HG03571 (cell line): ENCODE results near the gene GRIP2.
"Not testable (repeated sequence)": the region's sequence is repeated elsewhere in the genome, so short reads cannot be mapped to it uniquely, and the experiment has no call there.

Source experiments
- ATAC-seq: cut with Tn5 transposase; IDR thresholded peaks from one replicate; pipeline ENCODE4 v1.9.1; 2021; ENCODE audit not compliant: unreplicated experiment

Gene GRIP2

GRCh38 chr3:14522768-14523167 is 17.4 kb downstream of the GRIP2 start:
- ATAC-seq: no peak

GRCh38 chr3:14522129-14522691 is 17.9 kb downstream of the GRIP2 start:
- ATAC-seq: no peak

- ATAC-seq: no peak
Observed at GRCh38 chr3:14521611-14522010, 18.5 kb downstream of the GRIP2 start.

- ATAC-seq: no peak
Observed at GRCh38 chr3:14520967-14521366, 19.2 kb downstream of the GRIP2 start.

GRCh38 chr3:14520149-14520548 is 20.0 kb downstream of the GRIP2 start:
- no peak for ATAC-seq

- no peak for ATAC-seq
Observed at GRCh38 chr3:14519406-14519805, 20.7 kb downstream of the GRIP2 start.

GRCh38 chr3:14518893-14519292 is 21.2 kb downstream of the GRIP2 start:
- no peak for ATAC-seq

- ATAC-seq: no peak
Observed at GRCh38 chr3:14518432-14518802, 21.7 kb downstream of the GRIP2 start.

- no peak for ATAC-seq
Observed at GRCh38 chr3:14517601-14518431, 22.3 kb downstream of the GRIP2 start.

- no peak for ATAC-seq
Observed at GRCh38 chr3:14516738-14517345, 23.3 kb downstream of the GRIP2 start.

GRCh38 chr3:14515526-14515925 is 24.6 kb downstream of the GRIP2 start:
- ATAC-seq: not testable (repeated sequence)

GRCh38 chr3:14514323-14514720 is 25.8 kb downstream of the GRIP2 start:
- no peak for ATAC-seq

- no peak for ATAC-seq
Observed at GRCh38 chr3:14513566-14514322, 26.4 kb downstream of the GRIP2 start.

- no peak for ATAC-seq
Observed at GRCh38 chr3:14512942-14513327, 27.2 kb downstream of the GRIP2 start.

GRCh38 chr3:14512281-14512941 is 27.7 kb downstream of the GRIP2 start:
- no peak for ATAC-seq

GRCh38 chr3:14511623-14512280 is 28.4 kb downstream of the GRIP2 start:
- ATAC-seq: no peak

- ATAC-seq: no peak
Observed at GRCh38 chr3:14510838-14511622, 29.1 kb downstream of the GRIP2 start.

- ATAC-seq: no peak
Observed at GRCh38 chr3:14509796-14510100, 30.4 kb downstream of the GRIP2 start.

- ATAC-seq: no peak
Observed at GRCh38 chr3:14508966-14509795, 31.0 kb downstream of the GRIP2 start.
